WTC11 (cell line): ENCODE data around the gene CDH12. TPM values are rescaled to one million over a fixed set of nuclear protein-coding genes. Genes with fewer than 3 reads are reported as not detected.

Experiments used
- ATAC-seq: fragments of 200-7000 bp; cut with Tn5 transposase; 2 replicates; pipeline ENCODE4 v1.10.0; 2021; ENCODE audit warnings: mild to moderate bottlenecking, moderate library complexity
- CTCF ChIA-PET: fragments of 300-600 bp; sonication (Branson Sonifier 250); formaldehyde crosslinking; loops from one replicate; lab custom pipeline; 2021; ENCODE audit warnings: antibody characterized with exemption; lab: Charles Lee
- POLR2A ChIA-PET: fragments of 350-600 bp; sonication (Branson Sonifier 250); formaldehyde crosslinking; loops from one replicate; lab custom pipeline; 2021; ENCODE audit warnings: antibody characterized with exemption; lab: Charles Lee
- DNase-seq: peaks from one replicate; pipeline ENCODE4 v3.0.0; 2021; ENCODE audit warnings: low spot score
- H3K27ac Mint-ChIP-seq: 2 replicates; pipeline ENCODE4 v1.8.0; 2021; ENCODE audit warnings: mixed read lengths
- H3K27me3 Mint-ChIP-seq: 2 replicates; pipeline ENCODE4 v1.8.0; 2021; ENCODE audit warnings: low read depth, mild to moderate bottlenecking, moderate library complexity, mixed read lengths
- H3K36me3 Mint-ChIP-seq: 2 replicates; pipeline ENCODE4 v1.8.0; 2021; ENCODE audit warnings: mixed read lengths
- H3K4me1 Mint-ChIP-seq: 2 replicates; pipeline ENCODE4 v1.8.0; 2022; ENCODE audit warnings: mixed read lengths
- H3K4me3 Mint-ChIP-seq: 2 replicates; pipeline ENCODE4 v1.8.0; 2021; ENCODE audit warnings: mild to moderate bottlenecking, moderate library complexity, mixed read lengths
- H3K9me3 Mint-ChIP-seq: 2 replicates; pipeline ENCODE4 v1.8.0; 2021; ENCODE audit warnings: mixed read lengths
- CREM ChIP-seq: sonication (generic); formaldehyde crosslinking; IDR thresholded peaks from 2 replicates; pipeline ENCODE4 v1.8.1; 2022; ENCODE audit warnings: mild to moderate bottlenecking, missing genetic modification reagents, moderate library complexity
- ESRRA ChIP-seq: sonication (generic); formaldehyde crosslinking; IDR thresholded peaks from 2 replicates; pipeline ENCODE4 v1.8.1; 2022; ENCODE audit warnings: mild to moderate bottlenecking, missing genetic modification reagents, borderline replicate concordance
- MYBL2 ChIP-seq: sonication (generic); formaldehyde crosslinking; IDR thresholded peaks from 2 replicates; pipeline ENCODE4 v1.8.1; 2023; ENCODE audit warnings: mild to moderate bottlenecking, moderate library complexity, missing genetic modification reagents
- NFYB ChIP-seq: sonication (generic); formaldehyde crosslinking; conservative IDR thresholded peaks from 2 replicates; pipeline ENCODE4 v1.8.0; 2022; ENCODE audit warnings: low read depth, missing genetic modification reagents
- NR1H2 ChIP-seq: sonication (generic); formaldehyde crosslinking; IDR thresholded peaks from 2 replicates; pipeline ENCODE4 v1.9.0; 2021; ENCODE audit warnings: mild to moderate bottlenecking, moderate library complexity, missing genetic modification reagents
- PRRX2 ChIP-seq: fragments of 250-450 bp; sonication (Bioruptor Pico); IDR thresholded peaks from 2 replicates; pipeline ENCODE4 v1.8.0; 2021; ENCODE audit warnings: mild to moderate bottlenecking
- RELA ChIP-seq: sonication (generic); formaldehyde crosslinking; IDR thresholded peaks from 2 replicates; pipeline ENCODE4 v1.8.1; 2022; ENCODE audit warnings: missing genetic modification reagents, mild to moderate bottlenecking, borderline replicate concordance
- SMAD3 ChIP-seq: sonication (generic); formaldehyde crosslinking; IDR thresholded peaks from 2 replicates; pipeline ENCODE4 v1.8.0; 2022; ENCODE audit warnings: missing genetic modification reagents, mild to moderate bottlenecking, borderline replicate concordance
- TCF7 ChIP-seq: sonication (generic); formaldehyde crosslinking; IDR thresholded peaks from 2 replicates; pipeline ENCODE4 v1.8.0; 2022; ENCODE audit warnings: mild to moderate bottlenecking, low read depth, missing genetic modification reagents, moderate library complexity
- TP53 ChIP-seq: sonication (generic); formaldehyde crosslinking; IDR thresholded peaks from 2 replicates; pipeline ENCODE4 v1.8.1; 2023; ENCODE audit warnings: mild to moderate bottlenecking, missing genetic modification reagents
- ZBTB21 ChIP-seq: sonication (generic); formaldehyde crosslinking; IDR thresholded peaks from 2 replicates; pipeline ENCODE4 v1.8.1; 2023; ENCODE audit warnings: mild to moderate bottlenecking, missing genetic modification reagents, borderline replicate concordance
- ZNF416 ChIP-seq: fragments of 250-450 bp; sonication (Bioruptor Pico); IDR thresholded peaks from 2 replicates; pipeline ENCODE4 v1.9.0; 2021; ENCODE audit warnings: mild to moderate bottlenecking, inconsistent platforms
- ZNF671 ChIP-seq: fragments of 250-450 bp; sonication (Bioruptor Pico); IDR thresholded peaks from 2 replicates; pipeline ENCODE4 v1.8.0; 2021; ENCODE audit warnings: mild to moderate bottlenecking
- total RNA-seq: library from RNA; stranded (reverse); gene quantifications from 3 replicates; pipeline ENCODE4 v1.2.3, GENCODE V29; 2021
- TF ChIP-seq, protein P1 (sequence below): sonication (generic); formaldehyde crosslinking; IDR thresholded peaks from 2 replicates; pipeline ENCODE4 v1.8.1; 2022; ENCODE audit warnings: low read depth, mild to moderate bottlenecking, moderate library complexity, missing genetic modification reagents, borderline replicate concordance
- TF ChIP-seq, protein P2 (sequence below): fragments of 250-450 bp; sonication (Bioruptor Pico); IDR thresholded peaks from 2 replicates; pipeline ENCODE4 v2.1.2; 2022; ENCODE audit warnings: mild to moderate bottlenecking, moderate library complexity
- TF ChIP-seq, protein P3 (sequence below): sonication (generic); formaldehyde crosslinking; IDR thresholded peaks from 2 replicates; pipeline ENCODE4 v1.8.0; 2022; ENCODE audit warnings: mild to moderate bottlenecking, missing genetic modification reagents
- TF ChIP-seq, protein P4 (sequence below): sonication (generic); formaldehyde crosslinking; IDR thresholded peaks from 2 replicates; pipeline ENCODE4 v1.8.1; 2022; ENCODE audit warnings: mild to moderate bottlenecking, missing genetic modification reagents, moderate library complexity, borderline replicate concordance
- TF ChIP-seq, protein P5 (sequence below): sonication (generic); formaldehyde crosslinking; conservative IDR thresholded peaks from 2 replicates; pipeline ENCODE4 v1.8.1; 2022; ENCODE audit warnings: mild to moderate bottlenecking, missing genetic modification reagents
- TF ChIP-seq, protein P6 (sequence below): sonication (generic); formaldehyde crosslinking; conservative IDR thresholded peaks from 2 replicates; pipeline ENCODE4 v1.8.1; 2023; ENCODE audit warnings: mild to moderate bottlenecking, low read depth, missing genetic modification reagents, moderate library complexity

CDH12 gene
- total RNA-seq, 1 experiment from 2014 or later = not detected

DNA sequence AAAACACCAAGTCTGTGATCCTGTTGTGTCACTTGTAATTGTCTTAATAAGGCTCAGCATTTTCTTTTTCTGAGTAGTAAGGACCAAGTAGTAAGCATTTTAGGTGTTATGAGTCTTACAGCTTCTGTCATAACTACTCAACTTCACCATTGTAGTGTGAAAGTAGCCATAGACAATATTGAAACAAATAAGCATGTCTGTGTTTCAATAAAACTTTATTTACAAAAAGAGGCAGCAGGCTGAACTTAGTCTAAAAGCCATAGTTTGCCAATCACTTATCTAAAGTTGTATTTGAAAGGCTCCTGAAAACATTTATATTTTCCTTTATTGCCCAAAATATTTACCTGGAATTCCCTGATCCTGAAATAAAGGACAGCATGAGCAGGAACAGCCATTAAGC, 796.1 kb downstream of the CDH12 start:
- no peaks in the 10 kb centered on the region for H3K36me3 Mint-ChIP-seq
- ATAC-seq = no peak
- H3K4me3 Mint-ChIP-seq = no peak overlapping the region
- DNase-seq = no peak
- peaks cover 15% of the 10 kb centered on the region for H3K4me1 Mint-ChIP-seq
- H3K9me3 Mint-ChIP-seq = no peaks in the 10 kb centered on the region
- CTCF ChIA-PET = no interaction called here
- H3K27ac Mint-ChIP-seq = no peak overlapping the region
- no peaks in the 10 kb centered on the region for H3K27me3 Mint-ChIP-seq
- POLR2A ChIA-PET = no interaction called here
- TF ChIP-seq ESRRA (CRISPR knock-in tag) = no peak

DNA sequence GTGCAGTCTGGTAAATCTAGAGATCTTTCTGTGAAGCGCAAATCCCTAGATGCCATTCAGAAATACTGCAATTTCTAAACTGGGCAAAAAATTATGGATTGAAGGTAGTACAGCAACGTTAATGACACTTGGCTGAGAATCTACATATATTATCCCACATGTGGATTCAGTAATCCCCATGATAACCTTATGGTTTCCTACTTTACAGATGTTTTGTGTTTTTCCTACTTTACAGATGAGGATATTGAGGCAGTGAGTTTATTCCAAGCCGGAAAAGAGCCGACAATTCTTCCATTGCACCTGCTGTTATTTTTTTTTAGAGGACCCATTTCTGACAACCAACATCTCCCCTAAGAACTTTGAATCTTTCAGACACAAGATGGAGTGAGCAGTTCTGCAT, 796.5 kb downstream of the CDH12 start:
- POLR2A ChIA-PET = no interaction called here
- TF ChIP-seq SMAD3 (CRISPR knock-in tag) (no peak), ZNF416 (CRISPR knock-in tag) (no peak), NFYB (CRISPR knock-in tag) (no peak), ZNF671 (CRISPR knock-in tag) (no peak), ZBTB21 (CRISPR knock-in tag) (no peak)
- TF ChIP-seq, protein P1, sequence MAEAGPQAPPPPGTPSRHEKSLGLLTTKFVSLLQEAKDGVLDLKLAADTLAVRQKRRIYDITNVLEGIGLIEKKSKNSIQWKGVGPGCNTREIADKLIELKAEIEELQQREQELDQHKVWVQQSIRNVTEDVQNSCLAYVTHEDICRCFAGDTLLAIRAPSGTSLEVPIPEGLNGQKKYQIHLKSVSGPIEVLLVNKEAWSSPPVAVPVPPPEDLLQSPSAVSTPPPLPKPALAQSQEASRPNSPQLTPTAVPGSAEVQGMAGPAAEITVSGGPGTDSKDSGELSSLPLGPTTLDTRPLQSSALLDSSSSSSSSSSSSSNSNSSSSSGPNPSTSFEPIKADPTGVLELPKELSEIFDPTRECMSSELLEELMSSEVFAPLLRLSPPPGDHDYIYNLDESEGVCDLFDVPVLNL (CRISPR knock-in tag) = no peak
- TF ChIP-seq, protein P2, sequence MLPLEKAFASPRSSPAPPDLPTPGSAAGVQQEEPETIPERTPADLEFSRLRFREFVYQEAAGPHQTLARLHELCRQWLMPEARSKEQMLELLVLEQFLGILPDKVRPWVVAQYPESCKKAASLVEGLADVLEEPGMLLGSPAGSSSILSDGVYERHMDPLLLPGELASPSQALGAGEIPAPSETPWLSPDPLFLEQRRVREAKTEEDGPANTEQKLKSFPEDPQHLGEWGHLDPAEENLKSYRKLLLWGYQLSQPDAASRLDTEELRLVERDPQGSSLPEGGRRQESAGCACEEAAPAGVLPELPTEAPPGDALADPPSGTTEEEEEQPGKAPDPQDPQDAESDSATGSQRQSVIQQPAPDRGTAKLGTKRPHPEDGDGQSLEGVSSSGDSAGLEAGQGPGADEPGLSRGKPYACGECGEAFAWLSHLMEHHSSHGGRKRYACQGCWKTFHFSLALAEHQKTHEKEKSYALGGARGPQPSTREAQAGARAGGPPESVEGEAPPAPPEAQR (CRISPR knock-in tag) = no peak
- Mint-ChIP-seq H3K4me3 (no peak overlapping the region), H3K27me3 (no peaks in the 10 kb centered on the region), H3K4me1 (peaks cover 15% of the 10 kb centered on the region), H3K27ac (no peak overlapping the region), H3K36me3 (no peaks in the 10 kb centered on the region), H3K9me3 (no peaks in the 10 kb centered on the region)
- ATAC-seq = no peak
- DNase-seq = no peak
- CTCF ChIA-PET = no interaction called here

DNA sequence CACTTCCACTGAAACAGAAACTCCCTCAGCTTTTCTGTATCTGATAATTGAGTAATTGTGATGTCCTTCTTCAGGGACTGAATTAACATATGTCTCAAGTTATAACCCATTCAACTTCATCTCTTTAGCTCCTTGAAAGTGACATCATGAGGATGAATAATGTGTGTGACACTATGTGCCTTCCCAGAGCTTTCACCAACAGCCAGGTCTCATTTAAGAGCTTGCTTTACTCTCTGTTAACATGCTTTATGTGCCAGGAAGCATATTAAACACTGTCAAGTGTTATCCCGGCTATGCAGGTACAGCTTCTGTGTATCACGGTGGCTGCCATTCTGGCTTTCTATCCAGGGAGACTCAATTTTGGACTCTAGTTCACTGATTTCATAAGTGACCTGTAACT, 799.9 kb downstream of the CDH12 start:
- ATAC-seq (no peak), DNase-seq (no peak)
- ChIA-PET POLR2A (no interaction called here), CTCF (no interaction called here)
- Mint-ChIP-seq H3K4me3 (no peak overlapping the region), H3K36me3 (no peaks in the 10 kb centered on the region), H3K27ac (no peak overlapping the region), H3K9me3 (no peaks in the 10 kb centered on the region), H3K27me3 (no peaks in the 10 kb centered on the region), H3K4me1 (peaks cover 15% of the 10 kb centered on the region)
- no peak for TF ChIP-seq CREM
- no peak for TF ChIP-seq MYBL2 (CRISPR knock-in tag)
- TF ChIP-seq ESRRA (CRISPR knock-in tag) = no peak
- no peak for TF ChIP-seq PRRX2 (CRISPR knock-in tag)

DNA sequence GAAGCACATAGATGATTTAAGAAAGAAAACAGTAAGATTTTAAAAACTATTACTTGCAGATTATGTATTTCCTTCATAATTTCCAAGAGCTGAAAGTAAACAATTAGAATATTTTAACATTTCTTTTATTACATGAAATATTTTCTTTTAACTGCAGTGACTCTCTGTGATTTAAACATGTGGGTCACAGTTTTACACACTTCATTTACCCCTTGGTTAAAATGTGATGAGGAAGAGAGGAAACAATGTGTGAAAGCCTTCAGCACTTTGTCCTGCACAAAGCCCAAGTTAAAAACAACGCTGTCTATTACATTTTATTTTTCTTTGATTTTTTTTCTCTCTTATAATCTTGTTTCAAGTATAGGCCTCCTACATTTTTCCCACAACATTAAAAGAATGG, 801.3 kb downstream of the CDH12 start:
- Mint-ChIP-seq H3K4me1 (peaks cover 23% of the 10 kb centered on the region), H3K4me3 (no peak overlapping the region), H3K27ac (no peak overlapping the region), H3K27me3 (no peaks in the 10 kb centered on the region), H3K9me3 (no peaks in the 10 kb centered on the region), H3K36me3 (no peaks in the 10 kb centered on the region)
- POLR2A ChIA-PET = no interaction called here
- CTCF ChIA-PET = no interaction called here
- no peak for DNase-seq
- no peak for ATAC-seq
- TF ChIP-seq, protein P3, sequence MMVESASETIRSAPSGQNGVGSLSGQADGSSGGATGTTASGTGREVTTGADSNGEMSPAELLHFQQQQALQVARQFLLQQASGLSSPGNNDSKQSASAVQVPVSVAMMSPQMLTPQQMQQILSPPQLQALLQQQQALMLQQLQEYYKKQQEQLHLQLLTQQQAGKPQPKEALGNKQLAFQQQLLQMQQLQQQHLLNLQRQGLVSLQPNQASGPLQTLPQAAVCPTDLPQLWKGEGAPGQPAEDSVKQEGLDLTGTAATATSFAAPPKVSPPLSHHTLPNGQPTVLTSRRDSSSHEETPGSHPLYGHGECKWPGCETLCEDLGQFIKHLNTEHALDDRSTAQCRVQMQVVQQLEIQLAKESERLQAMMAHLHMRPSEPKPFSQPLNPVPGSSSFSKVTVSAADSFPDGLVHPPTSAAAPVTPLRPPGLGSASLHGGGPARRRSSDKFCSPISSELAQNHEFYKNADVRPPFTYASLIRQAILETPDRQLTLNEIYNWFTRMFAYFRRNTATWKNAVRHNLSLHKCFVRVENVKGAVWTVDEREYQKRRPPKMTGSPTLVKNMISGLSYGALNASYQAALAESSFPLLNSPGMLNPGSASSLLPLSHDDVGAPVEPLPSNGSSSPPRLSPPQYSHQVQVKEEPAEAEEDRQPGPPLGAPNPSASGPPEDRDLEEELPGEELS (CRISPR knock-in tag) = no peak
- TF ChIP-seq, protein P4, sequence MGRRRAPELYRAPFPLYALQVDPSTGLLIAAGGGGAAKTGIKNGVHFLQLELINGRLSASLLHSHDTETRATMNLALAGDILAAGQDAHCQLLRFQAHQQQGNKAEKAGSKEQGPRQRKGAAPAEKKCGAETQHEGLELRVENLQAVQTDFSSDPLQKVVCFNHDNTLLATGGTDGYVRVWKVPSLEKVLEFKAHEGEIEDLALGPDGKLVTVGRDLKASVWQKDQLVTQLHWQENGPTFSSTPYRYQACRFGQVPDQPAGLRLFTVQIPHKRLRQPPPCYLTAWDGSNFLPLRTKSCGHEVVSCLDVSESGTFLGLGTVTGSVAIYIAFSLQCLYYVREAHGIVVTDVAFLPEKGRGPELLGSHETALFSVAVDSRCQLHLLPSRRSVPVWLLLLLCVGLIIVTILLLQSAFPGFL (CRISPR knock-in tag) = no peak
- TF ChIP-seq TP53 (no peak), NR1H2 (CRISPR knock-in tag) (no peak), ZBTB21 (CRISPR knock-in tag) (no peak), TCF7 (no peak), RELA (CRISPR knock-in tag) (no peak)
- TF ChIP-seq, protein P5, sequence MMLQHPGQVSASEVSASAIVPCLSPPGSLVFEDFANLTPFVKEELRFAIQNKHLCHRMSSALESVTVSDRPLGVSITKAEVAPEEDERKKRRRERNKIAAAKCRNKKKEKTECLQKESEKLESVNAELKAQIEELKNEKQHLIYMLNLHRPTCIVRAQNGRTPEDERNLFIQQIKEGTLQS (CRISPR knock-in tag) = no peak
- TF ChIP-seq, protein P6, sequence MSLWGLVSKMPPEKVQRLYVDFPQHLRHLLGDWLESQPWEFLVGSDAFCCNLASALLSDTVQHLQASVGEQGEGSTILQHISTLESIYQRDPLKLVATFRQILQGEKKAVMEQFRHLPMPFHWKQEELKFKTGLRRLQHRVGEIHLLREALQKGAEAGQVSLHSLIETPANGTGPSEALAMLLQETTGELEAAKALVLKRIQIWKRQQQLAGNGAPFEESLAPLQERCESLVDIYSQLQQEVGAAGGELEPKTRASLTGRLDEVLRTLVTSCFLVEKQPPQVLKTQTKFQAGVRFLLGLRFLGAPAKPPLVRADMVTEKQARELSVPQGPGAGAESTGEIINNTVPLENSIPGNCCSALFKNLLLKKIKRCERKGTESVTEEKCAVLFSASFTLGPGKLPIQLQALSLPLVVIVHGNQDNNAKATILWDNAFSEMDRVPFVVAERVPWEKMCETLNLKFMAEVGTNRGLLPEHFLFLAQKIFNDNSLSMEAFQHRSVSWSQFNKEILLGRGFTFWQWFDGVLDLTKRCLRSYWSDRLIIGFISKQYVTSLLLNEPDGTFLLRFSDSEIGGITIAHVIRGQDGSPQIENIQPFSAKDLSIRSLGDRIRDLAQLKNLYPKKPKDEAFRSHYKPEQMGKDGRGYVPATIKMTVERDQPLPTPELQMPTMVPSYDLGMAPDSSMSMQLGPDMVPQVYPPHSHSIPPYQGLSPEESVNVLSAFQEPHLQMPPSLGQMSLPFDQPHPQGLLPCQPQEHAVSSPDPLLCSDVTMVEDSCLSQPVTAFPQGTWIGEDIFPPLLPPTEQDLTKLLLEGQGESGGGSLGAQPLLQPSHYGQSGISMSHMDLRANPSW (CRISPR knock-in tag) = no peak
